ENCODE measurements around the gene ZXDC. TPM values are rescaled to one million over a fixed set of nuclear protein-coding genes. Genes with fewer than 3 reads are reported as not detected.

Gene ZXDC
- total RNA-seq, 1 experiment from 2014 or later, result 28.3 TPM

- Histone ChIP-seq H2BK20ac (ENCODE audit: low read depth, low read length, poor library complexity, severe bottlenecking) (no peak overlapping the region), H3K23ac (ENCODE audit: insufficient read length, low read depth, low read length) (no peak overlapping the region), H4K91ac (ENCODE audit: insufficient read length, low read depth, low read length) (no peak overlapping the region), H3K9me3 (ENCODE audit: control insufficient read depth, low read depth, low read length) (no peaks in the 10 kb centered on the region), H2BK120ac (ENCODE audit: low read depth, low read length, poor library complexity, severe bottlenecking) (no peak overlapping the region), H3K4me1 (ENCODE audit: insufficient read depth, low read length) (no peaks in the 10 kb centered on the region), H3K79me2 (ENCODE audit: insufficient read depth, low read length) (no peaks in the 10 kb centered on the region; the same call in 1 of the 2 replicates), H3K4ac (ENCODE audit: low read depth, low read length) (no peak overlapping the region), H2BK12ac (ENCODE audit: insufficient read length, low read depth, low read length) (no peak overlapping the region), H3K14ac (ENCODE audit: insufficient read depth, low read length) (no peak overlapping the region), H2BK15ac (ENCODE audit: low read depth, low read length) (no peak overlapping the region), H3K9ac (ENCODE audit: extremely low read depth, insufficient read length, low read length) (no peak overlapping the region), H3K18ac (ENCODE audit: insufficient read length, low read depth, low read length) (no peak overlapping the region), H3K23me2 (ENCODE audit: insufficient read length, low read depth, low read length, poor library complexity, severe bottlenecking) (no peaks in the 10 kb centered on the region), H2AK5ac (ENCODE audit: insufficient read length, low read length) (no peak overlapping the region), H4K20me1 (ENCODE audit: control insufficient read depth, insufficient read depth, insufficient read length) (no peaks in the 10 kb centered on the region), H3K79me1 (ENCODE audit: insufficient read depth, low read depth, low read length, poor library complexity, severe bottlenecking) (peaks cover 10% of the 10 kb centered on the region), H3K4me2 (ENCODE audit: insufficient read depth, insufficient read length, low read length) (no peak overlapping the region), H3K27me3 (ENCODE audit: insufficient read depth, low read length) (no peaks in the 10 kb centered on the region), H2AFZ (ENCODE audit: low read length) (no peak overlapping the region), H3K27ac (ENCODE audit: insufficient read length, low read depth, low read length) (no peak overlapping the region), H3T11ph (ENCODE audit: low read length) (no peak overlapping the region), H2BK5ac (ENCODE audit: insufficient read length, low read length) (no peak overlapping the region), H4K5ac (ENCODE audit: insufficient read length, low read depth, low read length) (no peak overlapping the region), H4K8ac (replicated peaks; ENCODE audit: insufficient read length, low read depth, low read length) (no peak overlapping the region), H3K56ac (ENCODE audit: insufficient read length, low read depth, low read length) (no peak overlapping the region)
- H3K27me3 Mint-ChIP-seq (ENCODE audit: low read depth), result no peaks in the 10 kb centered on the region
- peaks cover 51 to 84% (median 69%) of the 10 kb centered on the region in 3 experiments; a peak in 6 of 7 replicates for H3K36me3 Mint-ChIP-seq (ENCODE audit: insufficient read depth in 1 of 3, low read depth in 3 of 3)
- peaks cover 5% of the 10 kb centered on the region in 2 experiments for H3K4me1 Mint-ChIP-seq
- TF ChIP-seq CTCF (conservative IDR thresholded peaks at IDR 0.05), result no peak
- H3K4me3 Mint-ChIP-seq, result no peak overlapping the region
- no peak for DNase-seq
- no peak overlapping the region for H3K27ac Mint-ChIP-seq
- no CpG with 5 or more reads among the region's 8 CpGs for WGBS (ENCODE audit: extremely low coverage, insufficient read length, low lambda C conversion rate)
- H3K9me3 Mint-ChIP-seq, result no peaks in the 10 kb centered on the region; a peak in 1 of 5 replicates
These were observed 8.1 kb downstream of the ZXDC start for GRCh38 chr3:126467611-126467955.
